HG02571 (cell line): ENCODE data around the gene TBC1D8.

Experiments
- ATAC-seq: cut with Tn5 transposase; IDR thresholded peaks from one replicate; pipeline ENCODE4 v1.9.1; 2021; ENCODE audit warnings: mild to moderate bottlenecking, moderate library complexity; ENCODE audit not compliant: unreplicated experiment

The TBC1D8 gene

GRCh38 chr2:101004620-101005325 lies 146.4 kb downstream of the TBC1D8 start:
- no peak for ATAC-seq

- ATAC-seq, result no peak
These were observed 147.9 kb downstream of the TBC1D8 start for GRCh38 chr2:101003278-101003775.

GRCh38 chr2:101002562-101003277 lies 148.5 kb downstream of the TBC1D8 start:
- ATAC-seq, result no peak

GRCh38 chr2:101001691-101002561 lies 149.3 kb downstream of the TBC1D8 start, which contains the start of gene RPL31:
RPL31 (plus strand) TSS chr2:101002289; CDS start chr2:101002702, 413 bp downstream.
- peak; percentile 96 for ATAC-seq

- no peak for ATAC-seq
These were observed 151.2 kb downstream of the TBC1D8 start for GRCh38 chr2:100999995-101000394.

- no peak for ATAC-seq
These were observed 153.0 kb downstream of the TBC1D8 start for GRCh38 chr2:100998235-100998573.

- no peak for ATAC-seq
These were observed 153.5 kb downstream of the TBC1D8 start for GRCh38 chr2:100997509-100998234.

GRCh38 chr2:100995309-100996075 lies 155.7 kb downstream of the TBC1D8 start:
- ATAC-seq, result no peak

- ATAC-seq, result no peak
These were observed 157.9 kb downstream of the TBC1D8 start for GRCh38 chr2:100993294-100993693.

GRCh38 chr2:100992262-100992661 lies 158.9 kb downstream of the TBC1D8 start:
- ATAC-seq, result no peak

GRCh38 chr2:100991404-100991773 lies 159.8 kb downstream of the TBC1D8 start:
- no peak for ATAC-seq

GRCh38 chr2:100990650-100991403 lies 160.4 kb downstream of the TBC1D8 start:
- no peak for ATAC-seq

GRCh38 chr2:100990166-100990565 lies 161.0 kb downstream of the TBC1D8 start:
- ATAC-seq, result no peak

GRCh38 chr2:100989666-100990065 lies 161.5 kb downstream of the TBC1D8 start:
- ATAC-seq, result no peak

- no peak for ATAC-seq
These were observed 162.4 kb downstream of the TBC1D8 start for GRCh38 chr2:100988630-100989417.

- no peak for ATAC-seq
These were observed 163.2 kb downstream of the TBC1D8 start for GRCh38 chr2:100987974-100988373.

GRCh38 chr2:100987536-100987935 lies 163.6 kb downstream of the TBC1D8 start:
- no peak for ATAC-seq

- no peak for ATAC-seq
These were observed 165.0 kb downstream of the TBC1D8 start for GRCh38 chr2:100986157-100986556.
